GM12872 (cell line): ENCODE data around the gene NKX1-2.

Source experiments
- TF ChIP-seq, protein P1 (sequence below): IDR thresholded peaks from 3 replicates; pipeline ENCODE4 v1.5.1; 2011; ENCODE audit warnings: low read depth, mild to moderate bottlenecking, low read length, moderate library complexity; ENCODE audit not compliant: insufficient read depth

Gene NKX1-2

DNA sequence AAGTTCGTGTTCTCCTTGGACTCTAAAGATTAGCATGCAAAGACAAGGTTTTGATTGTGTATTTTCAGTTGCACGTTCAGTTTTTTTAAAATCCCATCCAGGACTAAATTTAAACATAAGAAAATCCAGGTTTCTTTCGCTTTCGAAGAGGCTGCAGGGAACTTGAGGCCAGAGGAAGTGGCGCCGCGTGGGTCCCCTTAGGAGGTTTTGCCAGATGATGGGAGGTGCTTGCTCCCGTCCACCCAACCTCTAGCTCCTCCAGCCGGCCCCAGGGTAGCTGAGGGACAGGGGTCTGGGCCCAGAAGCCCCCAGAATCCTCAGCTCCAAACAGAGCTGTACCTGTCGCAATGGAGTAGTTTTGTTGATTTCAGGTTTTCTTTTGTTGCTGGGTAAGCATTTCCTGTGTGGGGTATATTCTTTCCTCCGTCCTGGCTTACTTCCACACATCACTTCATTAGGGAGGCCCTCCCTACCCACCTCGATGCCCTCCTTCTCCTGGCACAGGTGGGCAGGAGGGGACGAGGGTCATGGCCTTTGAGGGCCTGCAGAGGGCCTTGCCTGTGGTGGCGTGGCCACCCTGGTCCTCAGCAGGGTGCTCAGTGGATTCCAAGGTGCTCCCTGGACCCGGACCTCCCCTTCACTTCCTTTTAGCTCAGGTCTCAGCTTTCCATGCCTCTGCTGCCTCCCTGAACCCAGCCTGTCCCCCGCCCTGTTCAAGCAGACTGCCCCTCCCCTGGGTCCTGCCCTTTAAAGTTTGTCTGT is 44.4 kb upstream of the NKX1-2 start:
- TF ChIP-seq, protein P1, sequence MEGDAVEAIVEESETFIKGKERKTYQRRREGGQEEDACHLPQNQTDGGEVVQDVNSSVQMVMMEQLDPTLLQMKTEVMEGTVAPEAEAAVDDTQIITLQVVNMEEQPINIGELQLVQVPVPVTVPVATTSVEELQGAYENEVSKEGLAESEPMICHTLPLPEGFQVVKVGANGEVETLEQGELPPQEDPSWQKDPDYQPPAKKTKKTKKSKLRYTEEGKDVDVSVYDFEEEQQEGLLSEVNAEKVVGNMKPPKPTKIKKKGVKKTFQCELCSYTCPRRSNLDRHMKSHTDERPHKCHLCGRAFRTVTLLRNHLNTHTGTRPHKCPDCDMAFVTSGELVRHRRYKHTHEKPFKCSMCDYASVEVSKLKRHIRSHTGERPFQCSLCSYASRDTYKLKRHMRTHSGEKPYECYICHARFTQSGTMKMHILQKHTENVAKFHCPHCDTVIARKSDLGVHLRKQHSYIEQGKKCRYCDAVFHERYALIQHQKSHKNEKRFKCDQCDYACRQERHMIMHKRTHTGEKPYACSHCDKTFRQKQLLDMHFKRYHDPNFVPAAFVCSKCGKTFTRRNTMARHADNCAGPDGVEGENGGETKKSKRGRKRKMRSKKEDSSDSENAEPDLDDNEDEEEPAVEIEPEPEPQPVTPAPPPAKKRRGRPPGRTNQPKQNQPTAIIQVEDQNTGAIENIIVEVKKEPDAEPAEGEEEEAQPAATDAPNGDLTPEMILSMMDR, result no peak

DNA sequence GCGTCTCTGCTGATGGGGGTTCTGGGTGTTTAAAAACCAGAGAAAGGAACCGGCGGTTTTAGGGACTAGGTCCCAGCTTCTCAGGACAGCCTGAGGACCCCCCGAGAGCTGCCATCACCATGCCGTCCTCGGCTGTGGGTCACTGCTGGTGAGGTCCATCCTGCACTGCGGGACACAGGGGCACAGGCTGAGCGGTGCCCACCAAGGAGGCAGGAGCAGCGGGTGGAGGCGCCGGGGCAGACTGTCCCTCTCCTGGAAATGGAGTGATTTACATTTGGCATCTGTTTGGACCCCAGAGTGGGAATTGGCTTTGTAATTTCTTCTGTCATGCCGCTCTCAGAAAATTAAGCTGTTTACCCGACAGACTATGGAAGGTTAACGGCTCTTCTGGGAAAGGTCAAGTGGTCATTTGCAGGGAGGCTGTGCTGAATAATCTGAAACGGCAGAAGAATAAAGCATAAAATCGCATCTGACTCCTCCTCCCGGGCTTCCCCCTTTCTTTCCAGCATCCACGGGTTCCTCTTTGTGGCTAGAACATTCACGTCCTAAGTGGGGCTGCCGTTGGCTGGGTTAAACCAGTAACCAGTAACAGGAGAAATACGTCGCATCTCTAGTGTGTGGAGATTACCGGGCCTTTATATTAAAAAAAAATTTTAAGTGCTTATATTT is 43.5 kb upstream of the NKX1-2 start:
- TF ChIP-seq, protein P1, result no peak

DNA sequence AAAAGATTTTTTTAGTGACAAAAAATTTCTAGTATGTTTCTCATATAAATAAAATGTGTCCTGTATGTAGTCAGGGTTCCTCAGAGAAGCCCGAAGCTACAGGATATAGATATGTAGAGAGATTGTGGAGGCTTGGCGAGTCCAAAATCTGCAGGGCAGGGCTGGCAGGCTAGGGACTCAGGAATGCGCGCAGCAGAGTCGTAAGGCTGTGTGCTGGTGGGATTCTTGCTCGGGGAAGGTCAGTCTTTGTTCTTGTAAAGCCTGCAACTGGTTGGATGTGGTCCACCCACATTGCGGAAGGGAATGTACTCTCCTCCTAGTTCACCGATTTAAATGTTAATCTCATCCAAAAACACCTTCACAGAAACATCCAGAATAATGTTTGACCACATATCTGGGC is 42.4 kb upstream of the NKX1-2 start:
- TF ChIP-seq, protein P1, result no peak

DNA sequence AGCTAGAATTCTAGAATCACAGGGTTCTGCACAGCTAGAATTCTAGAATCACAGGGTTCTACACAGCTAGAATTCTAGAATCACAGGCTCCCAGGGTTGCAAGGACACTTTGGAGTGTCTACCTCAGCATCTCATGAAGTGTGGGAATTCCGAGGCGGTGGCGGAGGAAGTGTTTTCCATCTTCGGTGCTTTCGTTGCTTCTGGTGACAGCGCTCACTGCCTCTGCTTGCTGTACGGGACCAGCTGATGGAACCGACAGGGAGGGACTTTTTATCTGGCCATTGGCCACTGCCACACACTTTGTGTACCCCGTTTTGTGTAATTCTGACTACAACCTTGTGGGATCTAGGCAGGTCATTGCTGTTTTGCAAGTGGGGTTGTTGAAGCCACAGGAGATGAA is 41.3 kb upstream of the NKX1-2 start:
- TF ChIP-seq, protein P1, result no peak

DNA sequence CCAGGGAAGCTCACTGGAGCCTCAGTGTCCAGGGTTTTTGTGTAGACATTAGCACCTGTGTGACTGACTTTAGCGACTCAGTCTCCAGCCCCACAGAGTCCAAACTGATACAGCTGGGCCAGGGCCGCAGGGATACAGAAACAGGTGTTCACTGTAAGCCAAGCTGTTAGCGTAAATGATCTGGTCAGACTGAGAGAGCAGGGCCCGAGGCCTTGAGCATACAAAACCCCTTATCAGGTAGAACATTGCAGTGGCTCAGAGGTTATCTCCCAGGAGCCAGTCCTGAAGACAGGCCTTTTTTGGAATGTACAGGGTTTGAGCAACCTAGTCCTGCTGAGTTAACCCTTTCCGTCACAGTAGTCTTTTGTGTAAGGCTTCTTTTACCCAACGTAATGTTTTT is 36.8 kb upstream of the NKX1-2 start:
- TF ChIP-seq, protein P1, result no peak

DNA sequence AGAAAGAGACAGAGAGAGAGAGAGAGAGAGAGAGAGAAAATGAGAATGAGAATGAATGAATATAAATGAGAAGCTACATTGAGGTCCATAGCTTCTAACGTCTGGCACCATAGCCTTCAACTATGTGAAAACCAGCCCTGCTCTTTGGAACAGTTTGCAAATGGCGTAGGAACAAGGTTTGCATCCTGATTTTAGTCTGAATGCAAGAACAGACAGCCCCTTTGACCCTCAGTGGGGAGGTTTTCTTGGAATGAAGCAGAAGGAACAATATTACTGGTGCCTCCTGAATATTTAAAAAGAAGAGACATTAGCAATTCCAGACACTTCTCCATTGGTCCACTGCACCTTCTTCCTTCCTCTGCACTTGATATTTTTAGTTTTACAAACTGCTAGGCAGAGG is 34.8 kb upstream of the NKX1-2 start:
- TF ChIP-seq, protein P1, result no peak

DNA sequence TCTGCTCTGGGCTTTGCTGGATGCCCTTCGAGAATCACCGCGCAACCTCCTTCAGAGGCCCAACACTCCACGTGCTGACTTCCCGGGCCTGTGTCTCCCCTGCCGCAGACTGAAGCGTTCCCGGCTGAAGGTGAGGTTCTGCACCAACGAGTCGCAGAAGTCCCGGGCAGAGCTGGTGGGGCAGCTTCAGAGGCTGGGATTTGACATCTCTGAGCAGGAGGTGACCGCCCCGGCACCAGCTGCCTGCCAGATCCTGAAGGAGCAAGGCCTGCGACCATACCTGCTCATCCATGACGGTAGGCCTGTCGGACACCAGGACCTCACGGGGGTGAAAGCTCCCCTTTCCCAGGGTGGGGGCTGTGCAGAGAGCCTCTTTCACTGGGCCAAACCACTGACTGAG is 34.2 kb upstream of the NKX1-2 start:
- TF ChIP-seq, protein P1, result no peak
